Measurements from ENCODE around the gene SPIRE2. TPM values are rescaled to one million over a fixed set of nuclear protein-coding genes. Genes with fewer than 3 reads are reported as not detected.
"Not testable (repeated sequence)": the region's sequence is repeated elsewhere in the genome, so short reads cannot be mapped to it uniquely, and the experiment has no call there.

Gene SPIRE2
- total RNA-seq, 2 experiments from 2014 or later, result 0.14 to 0.52 TPM

- Mint-ChIP-seq H3K9me3 (no peaks in the 10 kb centered on the region), H3K4me1 (no peaks in the 10 kb centered on the region)
Measured at GRCh38 chr16:89796104-89796503, 32.2 kb upstream of the SPIRE2 start.

GRCh38 chr16:89798126-89798525 is 30.1 kb upstream of the SPIRE2 start:
- Mint-ChIP-seq H3K36me3 (peaks cover 29% of the 10 kb centered on the region), H3K4me3 (no peak overlapping the region), H3K27me3 (no peaks in the 10 kb centered on the region), H3K9me3 (no peaks in the 10 kb centered on the region), H3K27ac (peak overlapping the region; percentile 20), H3K4me1 (no peaks in the 10 kb centered on the region)
- DNase-seq, result no peak

More at GRCh38 chr16:89796104-89796503, 32.2 kb upstream of the SPIRE2 start:
- Mint-ChIP-seq H3K36me3 (peaks cover 39% of the 10 kb centered on the region), H3K27me3 (no peaks in the 10 kb centered on the region), H3K4me3 (no peak overlapping the region), H3K27ac (no peak overlapping the region)
- no peak for DNase-seq

GRCh38 chr16:89798832-89799370 is 29.4 kb upstream of the SPIRE2 start:
- no peaks in the 10 kb centered on the region for H3K9me3 Mint-ChIP-seq
- H3K36me3 Mint-ChIP-seq, result peaks cover 31% of the 10 kb centered on the region
- H3K4me1 Mint-ChIP-seq, result no peaks in the 10 kb centered on the region
- H3K4me3 Mint-ChIP-seq, result no peak overlapping the region
- no peak for DNase-seq
- no peaks in the 10 kb centered on the region for H3K27me3 Mint-ChIP-seq
- H3K27ac Mint-ChIP-seq, result no peak overlapping the region

- Mint-ChIP-seq H3K27me3 (no peaks in the 10 kb centered on the region), H3K4me3 (no peak overlapping the region), H3K36me3 (peaks cover 30% of the 10 kb centered on the region), H3K27ac (no peak overlapping the region), H3K4me1 (no peaks in the 10 kb centered on the region), H3K9me3 (no peaks in the 10 kb centered on the region)
- no peak for DNase-seq
Measured at GRCh38 chr16:89801800-89802199, 26.5 kb upstream of the SPIRE2 start.

- Mint-ChIP-seq H3K36me3 (peaks cover 36% of the 10 kb centered on the region), H3K27me3 (no peaks in the 10 kb centered on the region), H3K9me3 (no peaks in the 10 kb centered on the region), H3K27ac (peak overlapping the region; percentile 8), H3K4me3 (no peak overlapping the region), H3K4me1 (no peaks in the 10 kb centered on the region)
- no peak for DNase-seq
Measured at GRCh38 chr16:89805136-89805905, 23.0 kb upstream of the SPIRE2 start.

GRCh38 chr16:89806589-89807193 is 21.6 kb upstream of the SPIRE2 start:
- DNase-seq, H3K4me1 Mint-ChIP-seq, H3K9me3 Mint-ChIP-seq, H3K27me3 Mint-ChIP-seq, H3K4me3 Mint-ChIP-seq, H3K27ac Mint-ChIP-seq: not testable (repeated sequence)
- peaks cover 33% of the 10 kb centered on the region for H3K36me3 Mint-ChIP-seq

GRCh38 chr16:89808475-89808874 is 19.8 kb upstream of the SPIRE2 start:
- no peaks in the 10 kb centered on the region for H3K4me1 Mint-ChIP-seq
- no peak for DNase-seq
- H3K36me3 Mint-ChIP-seq, result peaks cover 30% of the 10 kb centered on the region
- no peak overlapping the region for H3K4me3 Mint-ChIP-seq
- no peaks in the 10 kb centered on the region for H3K9me3 Mint-ChIP-seq
- no peaks in the 10 kb centered on the region for H3K27me3 Mint-ChIP-seq
- H3K27ac Mint-ChIP-seq, result no peak overlapping the region

- no peak overlapping the region for H3K27ac Mint-ChIP-seq
- no peak for DNase-seq
- peaks cover 7% of the 10 kb centered on the region for H3K4me1 Mint-ChIP-seq
- H3K36me3 Mint-ChIP-seq, result peaks cover 45% of the 10 kb centered on the region
- no peaks in the 10 kb centered on the region for H3K27me3 Mint-ChIP-seq
- H3K9me3 Mint-ChIP-seq, result no peaks in the 10 kb centered on the region
- no peak overlapping the region for H3K4me3 Mint-ChIP-seq
Measured at GRCh38 chr16:89811321-89811720, 17.0 kb upstream of the SPIRE2 start.

- Mint-ChIP-seq H3K27ac (peak overlapping the region; percentile 62), H3K36me3 (peaks cover 27% of the 10 kb centered on the region), H3K27me3 (no peaks in the 10 kb centered on the region), H3K4me1 (peaks cover 28% of the 10 kb centered on the region), H3K4me3 (peak overlapping the region; percentile 87), H3K9me3 (no peaks in the 10 kb centered on the region)
- DNase-seq, result peak; percentile 46
Measured at GRCh38 chr16:89815639-89816348, 12.5 kb upstream of the SPIRE2 start.

GRCh38 chr16:89818851-89819403 is 9.3 kb upstream of the SPIRE2 start:
- Mint-ChIP-seq H3K4me1 (peaks cover 28% of the 10 kb centered on the region), H3K4me3 (peak overlapping the region; percentile 16), H3K36me3 (peaks cover 18% of the 10 kb centered on the region)
- H3K9me3 Mint-ChIP-seq, H3K27me3 Mint-ChIP-seq, H3K27ac Mint-ChIP-seq, DNase-seq: not testable (repeated sequence)

GRCh38 chr16:89819448-89819847 is 8.8 kb upstream of the SPIRE2 start:
- not testable (repeated sequence) for H3K4me3 Mint-ChIP-seq, DNase-seq, H3K9me3 Mint-ChIP-seq, H3K27me3 Mint-ChIP-seq, H3K27ac Mint-ChIP-seq
- Mint-ChIP-seq H3K4me1 (peaks cover 24% of the 10 kb centered on the region), H3K36me3 (peaks cover 13% of the 10 kb centered on the region)

- DNase-seq, result no peak
- Mint-ChIP-seq H3K4me3 (no peak overlapping the region), H3K9me3 (no peaks in the 10 kb centered on the region), H3K27ac (no peak overlapping the region), H3K4me1 (peaks cover 21% of the 10 kb centered on the region), H3K36me3 (peaks cover 5% of the 10 kb centered on the region), H3K27me3 (no peaks in the 10 kb centered on the region)
Measured at GRCh38 chr16:89821438-89822187, 6.7 kb upstream of the SPIRE2 start.

- H3K4me1 Mint-ChIP-seq, result peaks cover 20% of the 10 kb centered on the region
- no peaks in the 10 kb centered on the region for H3K9me3 Mint-ChIP-seq
- H3K27me3 Mint-ChIP-seq, result peaks cover 8% of the 10 kb centered on the region
- DNase-seq, result no peak
- peaks cover 3% of the 10 kb centered on the region for H3K36me3 Mint-ChIP-seq
- H3K4me3 Mint-ChIP-seq, result no peak overlapping the region
- H3K27ac Mint-ChIP-seq, result no peak overlapping the region
Measured at GRCh38 chr16:89822188-89823086, 5.8 kb upstream of the SPIRE2 start.

Measured in activated naive CD8-positive, alpha-beta T cell treated with anti-CD3 and anti-CD28 coated beads for 36 hours (primary cell).